Measurements from ENCODE around the gene FAM221A. TPM values are rescaled to one million over a fixed set of nuclear protein-coding genes. Genes with fewer than 3 reads are reported as not detected.
"Not testable (repeated sequence)": the region's sequence is repeated elsewhere in the genome, so short reads cannot be mapped to it uniquely, and the experiment has no call there.

FAM221A gene
- total RNA-seq, 3 donors from 2014 or later (not counting 1 experiment from before 2014, with no cell fraction given): 5.7 to 7.4 (median 6.9) TPM

DNA sequence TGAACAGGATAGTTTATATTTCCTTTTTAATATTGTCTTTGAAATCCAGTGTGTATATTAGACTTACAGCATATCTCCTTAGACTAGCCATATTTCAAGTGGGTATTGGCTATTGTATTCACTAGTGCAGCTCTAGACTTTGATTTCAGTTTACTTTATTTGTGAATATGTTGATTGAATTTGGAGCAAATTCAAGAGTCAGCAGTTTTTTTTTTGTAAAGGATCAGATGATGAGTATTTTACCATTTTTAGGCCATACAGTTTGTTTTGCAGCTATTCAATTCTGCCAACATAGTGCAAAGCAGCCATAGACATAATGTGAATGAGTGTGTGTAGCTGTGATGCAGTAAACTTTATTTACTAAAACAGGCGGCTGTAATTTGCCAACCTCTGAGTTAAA, 34.6 kb downstream of the FAM221A start:
- intact Hi-C loops (cut with micrococcal nuclease): no loop called here
- ATAC-seq: no peak
- H3K36me3 Mint-ChIP-seq: no peaks in the 10 kb centered on the region
- Histone ChIP-seq H3K9me3 (ENCODE audit: control insufficient read depth, insufficient read depth, low read length) (no peaks in the 10 kb centered on the region), H3K27ac (ENCODE audit: low read length) (no peak overlapping the region), H3K4me3 (ENCODE audit: low read length) (no peak overlapping the region), H3K36me3 (ENCODE audit: control insufficient read depth, insufficient read depth, low read length) (no peaks in the 10 kb centered on the region), H3K4me1 (ENCODE audit: control insufficient read depth, insufficient read depth, low read length) (no peaks in the 10 kb centered on the region), H3K27me3 (ENCODE audit: control insufficient read depth, insufficient read depth, low read length) (peaks cover 2% of the 10 kb centered on the region)
- no peak overlapping the region for H3K27ac Mint-ChIP-seq
- H3K9me3 Mint-ChIP-seq: no peaks in the 10 kb centered on the region
- H3K4me1 Mint-ChIP-seq: peaks cover 0 to 5% of the 10 kb centered on the region in 2 donors
- TF ChIP-seq, protein P1, sequence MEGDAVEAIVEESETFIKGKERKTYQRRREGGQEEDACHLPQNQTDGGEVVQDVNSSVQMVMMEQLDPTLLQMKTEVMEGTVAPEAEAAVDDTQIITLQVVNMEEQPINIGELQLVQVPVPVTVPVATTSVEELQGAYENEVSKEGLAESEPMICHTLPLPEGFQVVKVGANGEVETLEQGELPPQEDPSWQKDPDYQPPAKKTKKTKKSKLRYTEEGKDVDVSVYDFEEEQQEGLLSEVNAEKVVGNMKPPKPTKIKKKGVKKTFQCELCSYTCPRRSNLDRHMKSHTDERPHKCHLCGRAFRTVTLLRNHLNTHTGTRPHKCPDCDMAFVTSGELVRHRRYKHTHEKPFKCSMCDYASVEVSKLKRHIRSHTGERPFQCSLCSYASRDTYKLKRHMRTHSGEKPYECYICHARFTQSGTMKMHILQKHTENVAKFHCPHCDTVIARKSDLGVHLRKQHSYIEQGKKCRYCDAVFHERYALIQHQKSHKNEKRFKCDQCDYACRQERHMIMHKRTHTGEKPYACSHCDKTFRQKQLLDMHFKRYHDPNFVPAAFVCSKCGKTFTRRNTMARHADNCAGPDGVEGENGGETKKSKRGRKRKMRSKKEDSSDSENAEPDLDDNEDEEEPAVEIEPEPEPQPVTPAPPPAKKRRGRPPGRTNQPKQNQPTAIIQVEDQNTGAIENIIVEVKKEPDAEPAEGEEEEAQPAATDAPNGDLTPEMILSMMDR (IDR thresholded peaks at IDR 0.05): no peak
- DNase-seq: no peak
- H3K27me3 Mint-ChIP-seq (ENCODE audit: low read depth in 2 of 2): peaks cover 0 to 5% of the 10 kb centered on the region in 2 donors
- 94% methylated on average over 1 of the region's 1 CpG for WGBS (ENCODE audit: insufficient coverage)
- no peak overlapping the region for H3K4me3 Mint-ChIP-seq

DNA sequence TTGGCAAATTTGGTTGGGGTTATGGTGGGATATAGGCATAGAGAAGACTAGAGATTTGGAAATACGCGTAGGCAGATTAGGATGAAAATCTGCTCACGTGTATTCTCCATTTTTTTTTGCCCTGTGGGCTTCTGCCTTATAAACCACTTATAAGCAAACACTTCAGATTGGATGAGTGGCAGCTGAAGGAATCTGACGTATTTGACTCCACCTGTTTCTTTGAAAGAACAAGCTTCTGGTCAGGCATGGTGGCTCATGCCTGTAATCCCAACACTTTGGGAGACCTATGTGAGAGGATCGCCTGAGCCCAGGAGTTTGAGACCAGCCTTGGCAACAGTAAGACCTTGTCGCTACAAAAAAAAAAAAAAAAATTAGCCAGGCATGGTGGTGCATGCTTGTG, 35.1 kb downstream of the FAM221A start:
- ATAC-seq: no peak

DNA sequence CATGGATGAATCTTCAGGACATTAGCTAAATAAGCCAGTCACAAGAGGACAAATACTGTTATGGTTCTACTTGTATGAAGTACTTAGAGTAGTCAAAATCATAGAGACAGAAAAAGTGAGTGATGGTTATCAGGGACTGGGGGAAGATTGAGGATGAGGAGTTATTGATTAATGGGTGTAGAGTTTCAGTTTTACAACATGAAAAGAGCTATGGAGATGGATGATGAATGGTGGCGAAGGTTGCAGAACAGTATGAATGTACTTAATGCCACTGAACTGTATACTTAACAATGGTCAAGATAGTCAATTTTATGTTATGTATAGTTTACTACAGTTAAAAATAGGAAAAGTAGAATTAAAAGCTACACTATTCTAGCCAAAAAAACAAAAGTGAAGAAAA, 37.8 kb downstream of the FAM221A start:
- no peaks in the 10 kb centered on the region for H3K9me3 ChIP-seq (ENCODE audit: control insufficient read depth, insufficient read depth, low read length)
- peaks cover 1% of the 10 kb centered on the region for H3K27me3 ChIP-seq (ENCODE audit: control insufficient read depth, insufficient read depth, low read length)
- H3K27me3 Mint-ChIP-seq (ENCODE audit: low read depth in 2 of 2): peaks cover 0 to under 1% of the 10 kb centered on the region in 2 donors
- no peaks in the 10 kb centered on the region for H3K4me1 ChIP-seq (ENCODE audit: control insufficient read depth, insufficient read depth, low read length)
- no peaks in the 10 kb centered on the region for H3K9me3 Mint-ChIP-seq
- peaks cover 0 to under 1% of the 10 kb centered on the region in 2 donors for H3K4me1 Mint-ChIP-seq
- TF ChIP-seq, protein P1 (IDR thresholded peaks at IDR 0.05): no peak
- ATAC-seq: no peak
- WGBS (ENCODE audit: insufficient coverage): 100% methylated on average over 1 of the region's 1 CpG
- no peak overlapping the region for H3K27ac ChIP-seq (ENCODE audit: low read length)
- H3K4me3 Mint-ChIP-seq: no peak overlapping the region
- no peaks in the 10 kb centered on the region for H3K36me3 ChIP-seq (ENCODE audit: control insufficient read depth, insufficient read depth, low read length)
- H3K27ac Mint-ChIP-seq: no peak overlapping the region
- no peak for DNase-seq
- H3K4me3 ChIP-seq (ENCODE audit: low read length): no peak overlapping the region
- intact Hi-C loops (cut with micrococcal nuclease): no loop called here
- H3K36me3 Mint-ChIP-seq: no peaks in the 10 kb centered on the region

More for the DNA sequence above, 35.1 kb downstream of the FAM221A start:
- Histone ChIP-seq H3K27ac (ENCODE audit: low read length) (no peak overlapping the region), H3K27me3 (ENCODE audit: control insufficient read depth, insufficient read depth, low read length) (peaks cover 2% of the 10 kb centered on the region), H3K4me3 (ENCODE audit: low read length) (no peak overlapping the region), H3K4me1 (ENCODE audit: control insufficient read depth, insufficient read depth, low read length) (no peaks in the 10 kb centered on the region), H3K9me3 (ENCODE audit: control insufficient read depth, insufficient read depth, low read length) (no peaks in the 10 kb centered on the region), H3K36me3 (ENCODE audit: control insufficient read depth, insufficient read depth, low read length) (no peaks in the 10 kb centered on the region)
- no peak for DNase-seq
- intact Hi-C loops (cut with micrococcal nuclease): no loop called here
- TF ChIP-seq, protein P1 (IDR thresholded peaks at IDR 0.05): no peak
- H3K27ac Mint-ChIP-seq: no peak overlapping the region
- no peak overlapping the region for H3K4me3 Mint-ChIP-seq
- no peaks in the 10 kb centered on the region for H3K36me3 Mint-ChIP-seq
- WGBS (ENCODE audit: insufficient coverage): 65% methylated on average over 6 of the region's 6 CpGs
- peaks cover 0 to 5% of the 10 kb centered on the region in 2 donors for H3K27me3 Mint-ChIP-seq (ENCODE audit: low read depth in 2 of 2)
- peaks cover 0 to 5% of the 10 kb centered on the region in 2 donors for H3K4me1 Mint-ChIP-seq
- no peaks in the 10 kb centered on the region for H3K9me3 Mint-ChIP-seq

DNA sequence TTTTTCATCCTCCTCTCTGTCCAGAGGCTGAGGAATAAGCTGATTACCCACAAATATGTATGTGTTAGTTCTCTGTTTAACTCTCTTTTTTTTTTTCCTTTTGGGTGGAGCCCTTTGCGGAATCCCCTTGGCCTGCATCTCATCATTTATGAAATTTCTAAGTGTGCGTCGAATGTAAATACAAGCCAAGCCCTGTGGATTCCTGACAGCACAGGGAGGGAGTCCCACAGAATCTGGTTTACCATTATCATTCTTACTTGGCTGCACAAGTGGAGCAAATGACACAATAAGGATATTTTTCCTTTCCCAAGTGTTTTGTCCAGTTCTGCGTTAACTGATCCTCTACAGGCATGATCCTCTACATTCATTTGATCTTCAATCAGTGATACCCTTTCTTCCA, 41.5 kb downstream of the FAM221A start:
- intact Hi-C loops (cut with micrococcal nuclease): no loop called here
- ATAC-seq: no peak

DNA sequence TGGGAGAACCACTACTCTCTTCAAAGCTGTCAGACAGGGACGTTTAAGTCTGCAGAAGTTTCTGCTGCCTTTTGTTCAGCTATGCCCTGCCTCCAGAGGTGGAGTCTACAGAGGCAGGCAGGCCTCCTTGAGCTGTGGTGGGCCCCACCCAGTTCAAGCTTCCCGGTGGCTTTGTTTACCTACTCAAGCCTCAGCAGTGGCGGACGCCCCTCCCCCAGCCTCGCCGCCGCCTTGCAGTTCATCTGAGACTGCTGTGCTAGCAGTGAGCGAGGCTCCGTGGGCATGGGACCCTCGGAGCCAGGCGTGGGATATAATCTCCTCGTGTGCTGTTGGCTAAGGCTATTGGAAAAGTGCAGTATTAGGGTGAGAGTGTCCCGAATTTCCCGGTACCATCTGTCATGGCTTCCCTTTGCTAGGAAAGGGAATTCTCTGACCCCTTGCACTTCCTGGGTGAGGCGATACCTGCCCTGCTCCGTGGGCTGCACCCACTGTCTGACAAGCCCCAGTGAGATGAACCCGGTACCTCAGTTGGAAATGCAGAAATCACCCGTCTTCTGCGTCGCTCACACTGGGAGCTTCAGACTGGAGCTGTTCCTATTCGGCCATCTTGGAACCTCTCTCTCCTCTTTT, 42.7 kb downstream of the FAM221A start:
- H3K4me3 ChIP-seq (ENCODE audit: low read length); ATAC-seq; H3K36me3 ChIP-seq (ENCODE audit: control insufficient read depth, insufficient read depth, low read length); H3K27ac ChIP-seq (ENCODE audit: low read length); H3K4me3 Mint-ChIP-seq; H3K4me1 ChIP-seq (ENCODE audit: control insufficient read depth, insufficient read depth, low read length); H3K27ac Mint-ChIP-seq; H3K27me3 ChIP-seq (ENCODE audit: control insufficient read depth, insufficient read depth, low read length); H3K36me3 Mint-ChIP-seq; H3K27me3 Mint-ChIP-seq (ENCODE audit: low read depth in 2 of 2); DNase-seq; H3K9me3 ChIP-seq (ENCODE audit: control insufficient read depth, insufficient read depth, low read length); H3K9me3 Mint-ChIP-seq; intact Hi-C loops (cut with micrococcal nuclease); H3K4me1 Mint-ChIP-seq: not testable (repeated sequence)
- 85% methylated on average over 21 of the region's 21 CpGs for WGBS (ENCODE audit: insufficient coverage)

More for the DNA sequence above, 41.5 kb downstream of the FAM221A start:
- Histone ChIP-seq H3K4me1 (ENCODE audit: control insufficient read depth, insufficient read depth, low read length) (no peaks in the 10 kb centered on the region), H3K36me3 (ENCODE audit: control insufficient read depth, insufficient read depth, low read length) (no peaks in the 10 kb centered on the region), H3K27ac (ENCODE audit: low read length) (no peak overlapping the region), H3K4me3 (ENCODE audit: low read length) (no peak overlapping the region), H3K27me3 (ENCODE audit: control insufficient read depth, insufficient read depth, low read length) (no peaks in the 10 kb centered on the region), H3K9me3 (ENCODE audit: control insufficient read depth, insufficient read depth, low read length) (no peaks in the 10 kb centered on the region)
- DNase-seq: no peak
- H3K36me3 Mint-ChIP-seq: no peaks in the 10 kb centered on the region
- H3K4me3 Mint-ChIP-seq: no peak overlapping the region
- H3K27me3 Mint-ChIP-seq (ENCODE audit: low read depth in 2 of 2): no peaks in the 10 kb centered on the region
- 98% methylated on average over 4 of the region's 4 CpGs for WGBS (ENCODE audit: insufficient coverage)
- TF ChIP-seq, protein P1 (IDR thresholded peaks at IDR 0.05): no peak
- no peaks in the 10 kb centered on the region for H3K9me3 Mint-ChIP-seq
- no peak overlapping the region for H3K27ac Mint-ChIP-seq
- H3K4me1 Mint-ChIP-seq: no peaks in the 10 kb centered on the region

All from natural killer cell (primary cell).